Neuronal stem cell (in vitro differentiated cells): ENCODE data around the gene AHDC1. TPM values are rescaled to one million over a fixed set of nuclear protein-coding genes. Genes with fewer than 3 reads are reported as not detected.

Source experiments
- small RNA-seq: library from polyadenylated mRNA; stranded (forward); fragments of <200 nt; extraction: miRNeasy Mini kit (QIAGEN cat#:217004); gene quantifications from one replicate; pipeline ENCODE3, GENCODE V24; 2013; ENCODE audit not compliant: insufficient read depth

Gene AHDC1

Small RNA genes lying within 50 kb of the gene (small RNA-seq; reads per million reads assigned to genes)
- gene AL031729.1, result not detected
